ENCODE results near the gene RNF214.
"Not testable (repeated sequence)": the region's sequence is repeated elsewhere in the genome, so short reads cannot be mapped to it uniquely, and the experiment has no call there.

RNF214 gene

DNA sequence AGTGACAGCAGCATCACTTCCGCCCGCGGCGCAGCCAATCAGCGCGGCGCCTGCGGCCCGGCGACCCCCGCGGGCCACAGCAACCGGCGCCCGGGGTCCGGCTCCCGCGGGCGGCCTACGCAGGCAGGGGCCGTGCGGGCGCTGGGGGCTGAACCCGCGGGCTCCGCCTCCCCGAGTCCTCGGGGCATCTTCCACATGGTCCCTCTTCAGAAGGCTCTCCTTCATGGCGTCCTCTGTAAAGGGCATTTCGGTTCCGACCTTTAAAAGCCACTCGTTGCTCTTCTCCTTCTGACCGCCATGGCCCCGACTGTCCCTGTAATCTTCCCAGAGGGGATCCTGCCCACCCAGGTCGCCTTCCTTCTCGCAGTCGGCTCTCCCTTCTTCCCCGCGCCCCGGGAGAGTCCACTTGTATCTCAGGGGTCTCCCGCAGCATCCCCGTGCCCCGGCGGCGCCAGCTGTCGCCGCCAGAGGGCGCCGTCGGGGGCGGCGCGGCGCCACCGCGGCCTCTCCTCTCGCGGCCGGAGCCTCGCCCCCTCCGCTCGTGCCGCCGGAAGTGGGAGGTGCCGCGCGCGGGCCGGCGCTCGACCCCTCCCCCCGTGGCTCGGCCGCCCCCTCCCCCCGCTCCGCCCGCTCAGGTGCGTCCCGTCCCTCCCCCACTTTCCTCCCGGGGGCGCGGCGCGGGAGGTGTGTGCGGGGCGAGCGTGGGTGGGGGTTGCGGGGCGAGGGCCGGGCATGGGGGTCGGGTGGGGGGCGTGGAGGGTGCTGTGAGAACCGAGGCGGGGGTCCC, at the start of gene RNF214:
RNF214 (plus strand) TSS at position 580 of the 787 bp plus-strand sequence. CDS start 1,602 bp downstream, outside the sequence.
- DNase-seq: peak; percentile 78 to 85

GRCh38 chr11:117183178-117183577, 49.3 kb upstream of the RNF214 start:
- not testable (repeated sequence) for DNase-seq

DNA sequence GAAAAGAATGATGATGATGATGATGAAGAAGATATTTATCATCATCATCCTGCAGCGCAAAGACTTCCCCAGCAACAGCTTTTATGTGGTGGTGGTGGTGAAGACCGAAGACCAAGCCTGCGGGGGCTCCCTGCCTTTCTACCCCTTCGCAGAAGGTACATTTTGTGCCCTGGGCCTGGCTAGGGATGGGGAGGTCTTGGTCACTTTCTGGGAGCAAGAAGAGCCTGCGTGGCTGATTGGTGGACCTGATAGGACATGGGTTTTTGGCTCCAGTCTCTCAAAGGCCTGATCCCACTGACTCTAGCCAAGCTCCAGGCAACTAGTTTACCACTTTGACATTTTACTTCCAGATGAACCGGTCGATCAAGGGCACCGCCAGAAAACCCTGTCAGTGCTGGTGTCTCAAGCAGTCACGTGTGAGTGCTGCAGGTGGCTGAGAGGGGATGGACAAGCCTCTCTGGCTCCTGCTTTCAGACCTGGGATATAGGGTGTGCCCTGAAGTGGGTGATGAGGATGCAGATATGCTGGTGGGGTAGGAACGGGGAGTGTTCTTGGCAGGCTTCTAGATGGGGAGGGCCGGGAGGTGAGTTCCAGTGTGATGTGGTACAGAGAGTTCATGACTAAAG, 48.6 kb upstream of the RNF214 start:
- no peak for DNase-seq

- no peak for DNase-seq
Measured at GRCh38 chr11:117185736-117186430, 46.6 kb upstream of the RNF214 start.

GRCh38 chr11:117186431-117186761, 46.1 kb upstream of the RNF214 start:
- no peak for DNase-seq

- DNase-seq: no peak
Measured at GRCh38 chr11:117187007-117187406, 45.5 kb upstream of the RNF214 start.

DNA sequence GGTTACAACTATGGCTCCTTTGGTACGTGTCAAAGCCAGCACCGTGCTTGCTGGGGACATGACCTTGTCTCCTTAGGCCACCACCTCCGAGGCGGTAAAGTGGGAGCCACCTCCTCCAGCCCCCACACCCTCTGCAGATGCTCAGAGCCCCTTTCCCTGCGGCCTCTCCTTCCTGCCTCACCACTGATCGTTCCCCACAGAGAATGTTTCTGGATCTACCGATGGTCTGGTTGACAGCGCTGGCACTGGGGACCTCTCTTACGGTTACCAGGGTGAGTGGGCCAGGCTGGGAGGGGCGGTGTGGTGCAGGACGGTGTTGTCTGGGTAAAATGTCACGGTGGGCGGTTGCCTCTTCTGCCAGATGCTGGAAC, 45.1 kb upstream of the RNF214 start:
- no peak for DNase-seq

DNA sequence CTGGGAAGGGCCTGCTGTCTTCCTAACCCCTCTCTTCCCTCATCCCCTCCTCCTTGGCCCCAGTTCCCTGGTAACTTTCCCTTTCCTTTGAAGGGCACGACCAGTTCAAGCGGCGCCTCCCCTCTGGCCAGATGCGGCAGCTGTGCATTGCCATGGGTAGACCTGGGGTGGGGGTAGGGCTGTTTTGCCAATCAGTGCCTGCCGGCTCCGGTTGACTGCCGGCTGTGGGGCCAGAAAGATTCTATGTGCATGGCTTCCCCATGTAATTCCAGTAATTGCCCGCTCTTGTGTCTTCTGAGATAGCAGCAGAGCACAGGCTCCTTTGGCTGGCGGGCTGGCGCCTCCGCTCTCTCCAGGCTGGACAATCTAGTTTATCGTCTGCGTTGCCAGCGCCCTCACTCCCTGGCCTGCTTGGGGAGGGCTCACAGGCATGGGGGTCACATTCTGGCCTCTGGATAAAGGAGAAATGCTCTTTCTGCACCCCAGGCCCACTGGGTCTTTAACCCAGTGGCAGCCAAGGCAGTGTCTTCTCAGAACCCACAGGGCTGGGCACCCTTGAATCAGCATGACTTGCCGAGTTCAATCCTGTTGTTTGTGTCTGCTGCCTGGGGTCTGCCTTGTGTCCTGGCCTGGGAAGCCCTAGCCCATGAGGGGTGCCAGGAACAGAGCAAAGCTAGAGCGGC, 44.5 kb upstream of the RNF214 start:
- no peak for DNase-seq

GRCh38 chr11:117188620-117189081, 43.8 kb upstream of the RNF214 start:
- no peak for DNase-seq

- no peak for DNase-seq
Measured at GRCh38 chr11:117189191-117189940, 43.1 kb upstream of the RNF214 start.

DNA sequence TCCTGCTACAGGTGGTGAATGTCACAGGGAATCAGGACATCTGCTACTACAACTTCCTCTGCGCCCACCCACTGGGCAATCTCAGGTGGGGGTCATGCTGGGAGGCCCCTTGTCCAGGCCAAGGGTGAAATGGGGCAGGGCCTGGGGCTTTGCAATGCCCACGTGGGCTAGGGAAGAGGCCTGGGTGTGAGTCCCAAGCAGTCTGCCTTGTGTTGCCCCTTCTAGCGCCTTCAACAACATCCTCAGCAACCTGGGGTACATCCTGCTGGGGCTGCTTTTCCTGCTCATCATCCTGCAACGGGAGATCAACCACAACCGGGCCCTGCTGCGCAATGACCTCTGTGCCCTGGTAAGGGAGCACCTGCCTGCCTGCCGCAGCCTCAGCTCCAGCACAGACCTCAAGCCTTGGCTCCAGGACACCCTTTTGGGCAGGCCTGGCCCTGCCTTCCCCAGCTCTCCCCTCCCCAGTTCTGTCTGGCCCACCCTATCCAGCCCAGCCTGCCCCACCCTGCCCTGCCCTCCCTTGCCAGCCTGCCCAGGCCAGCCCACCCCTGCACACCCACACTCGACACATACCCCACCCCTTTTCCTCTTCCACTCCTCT, 42.4 kb upstream of the RNF214 start:
- no peak for DNase-seq

GRCh38 chr11:117191680-117192400, 40.6 kb upstream of the RNF214 start:
- DNase-seq: no peak

- no peak for DNase-seq
Measured at GRCh38 chr11:117192401-117192875, 40.0 kb upstream of the RNF214 start.

GRCh38 chr11:117193130-117194020, 39.1 kb upstream of the RNF214 start:
- DNase-seq: no peak

DNA sequence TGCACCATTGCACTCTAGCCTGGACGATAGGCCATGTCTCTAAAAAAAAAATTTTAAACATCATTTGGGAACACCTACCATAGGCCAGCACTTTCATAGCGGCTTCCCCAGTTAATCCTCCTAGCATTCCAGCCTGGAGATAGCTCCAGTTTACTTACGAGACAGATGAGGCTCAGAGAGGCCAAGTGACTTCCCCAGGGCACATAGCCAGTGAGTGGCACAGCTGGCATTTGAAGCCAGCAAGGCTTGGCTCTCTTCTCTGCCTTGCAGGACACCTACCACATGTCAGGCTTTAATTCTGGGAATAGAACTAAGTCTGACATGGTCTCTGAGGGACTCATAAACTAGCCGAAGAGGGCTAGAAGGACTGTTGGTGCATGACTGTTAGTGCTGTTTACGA, 38.2 kb upstream of the RNF214 start:
- DNase-seq: no peak

DNA sequence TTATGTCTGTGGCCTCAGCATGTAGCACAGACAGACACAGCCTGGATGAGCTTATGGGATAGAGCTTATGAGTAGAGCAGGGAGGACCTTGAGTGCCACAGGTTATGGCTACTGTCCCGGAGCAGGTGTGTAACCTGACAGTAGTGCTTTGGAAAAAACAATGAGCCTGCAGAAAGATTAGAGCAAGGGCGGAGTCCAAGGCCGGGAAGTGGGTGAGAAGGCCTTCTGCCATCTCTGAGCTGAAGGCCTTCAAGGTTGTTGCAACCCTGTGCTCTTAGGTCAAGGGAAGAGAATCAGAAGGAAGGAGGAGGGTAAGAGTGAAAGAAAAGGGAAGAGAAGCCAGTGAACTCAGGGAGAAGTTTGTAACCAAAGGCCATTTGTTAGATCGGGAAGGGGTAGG, 37.2 kb upstream of the RNF214 start:
- DNase-seq: no peak

- DNase-seq: no peak
Measured at GRCh38 chr11:117195761-117196160, 36.7 kb upstream of the RNF214 start.

DNA sequence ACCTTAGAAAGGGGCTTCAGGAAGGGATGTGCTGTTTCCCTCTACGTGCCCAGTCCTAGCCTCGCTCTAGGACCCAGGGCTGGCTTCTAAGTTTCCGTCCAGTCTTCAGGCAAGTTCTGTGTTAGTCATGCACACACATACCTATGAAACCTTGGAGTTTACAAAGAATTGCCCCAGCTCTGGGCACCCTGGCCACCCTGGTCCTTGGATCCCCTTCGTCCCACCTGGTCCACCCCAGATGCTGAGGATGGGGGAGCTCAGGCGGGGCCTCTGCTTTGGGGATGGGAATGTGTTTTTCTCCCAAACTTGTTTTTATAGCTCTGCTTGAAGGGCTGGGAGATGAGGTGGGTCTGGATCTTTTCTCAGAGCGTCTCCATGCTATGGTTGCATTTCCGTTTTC, 35.5 kb upstream of the RNF214 start:
- no peak for DNase-seq

- DNase-seq: no peak
Measured at GRCh38 chr11:117197516-117198456, 34.7 kb upstream of the RNF214 start.
